K562 (cell line): ENCODE data around the gene TAF8. TPM values are rescaled to one million over a fixed set of nuclear protein-coding genes. Genes with fewer than 3 reads are reported as not detected.
A peak's percentile ranks its signal among the peaks of the same experiment; 100 is the strongest.

Experiments used
- CBFB ChIP-seq: sonication (generic); formaldehyde crosslinking; IDR thresholded peaks from 2 replicates; pipeline ENCODE4 v1.4.0; 2020; ENCODE audit warnings: mild to moderate bottlenecking, missing genetic modification reagents
- DIDO1 ChIP-seq: fragments of 450-650 bp; IDR thresholded peaks from 2 replicates; pipeline ENCODE4 v1.6.1; 2016; ENCODE audit warnings: low read depth, missing biosample characterization, missing genetic modification characterization
- NR4A1 ChIP-seq, 2 experiments: fragments of 250-450 bp in 1 of 2; fragments of 450-650 bp in 1 of 2; sonication (Bioruptor Pico) in 1 of 2; IDR thresholded peaks; 2 replicates each; pipeline versions ENCODE4 v1.4.0 to v1.6.1; 2016 to 2020; ENCODE audit warnings: mild to moderate bottlenecking in 2 of 2, missing compliant biosample characterization in 1 of 2, missing genetic modification characterization in 1 of 2, moderate library complexity in 1 of 2
- PRPF4 ChIP-seq: fragments of 200-400 bp; formaldehyde crosslinking; IDR thresholded peaks from one replicate; pipeline ENCODE4 v1.6.1; 2017; ENCODE audit warnings: low read length, low read depth, mild to moderate bottlenecking; ENCODE audit not compliant: insufficient read depth, poor library complexity, severe bottlenecking
- RBBP5 ChIP-seq: fragments of 200-600 bp; sonication (generic); IDR thresholded peaks from 2 replicates; pipeline ENCODE4 v1.6.1; 2012; ENCODE audit warnings: borderline replicate concordance, mild to moderate bottlenecking, low read length, control low read depth, inconsistent platforms; ENCODE audit not compliant: insufficient read depth, poor library complexity, severe bottlenecking
- SMARCB1 ChIP-seq: IDR thresholded peaks from 2 replicates; pipeline ENCODE4 v1.6.1; 2011; ENCODE audit warnings: improper control_type of control experiment, low read depth; ENCODE audit not compliant: insufficient read length
- ZNF121 ChIP-seq: sonication (generic); formaldehyde crosslinking; conservative IDR thresholded peaks from 2 replicates; pipeline ENCODE4 v1.8.0; 2022; ENCODE audit warnings: missing genetic modification reagents
- ZNF165 ChIP-seq: fragments of 250-450 bp; sonication (Bioruptor Pico); IDR thresholded peaks from 2 replicates; pipeline ENCODE4 v1.4.0; 2020; ENCODE audit warnings: borderline replicate concordance
- ZNF197 ChIP-seq: fragments of 200-800 bp; sonication (Bioruptor generic); IDR thresholded peaks from 2 replicates; pipeline ENCODE4 v1.6.1; 2016; ENCODE audit warnings: low read depth, missing genetic modification characterization, missing compliant biosample characterization
- ZNF584 ChIP-seq: fragments of 200-800 bp; sonication (Bioruptor generic); IDR thresholded peaks from 2 replicates; pipeline ENCODE4 v1.6.1; 2016; ENCODE audit warnings: low read depth, mild to moderate bottlenecking, missing genetic modification characterization, missing compliant biosample characterization
- polyA plus RNA-seq, 8 experiments: library from polyadenylated mRNA; depleted of rRNA in 4 of 8; stranded (reverse) in 5 of 8; unstranded in 3 of 8; fragments of >200 nt; fragmentation: Nextera tagmentation in 2 of 8; fragmentation: Illumina TruSeq in 1 of 8; extraction: Ambion mirVana in 2 of 8; extraction: Trizol in 1 of 8; gene quantifications; 2 replicates each; pipeline versions ENCODE4 v1.2.1 to v1.2.3, GENCODE V29; 2011 to 2014; ENCODE audit warnings: inconsistent platforms in 1 of 8, missing spikeins in 1 of 8
- total RNA-seq, 7 experiments: library from RNA; depleted of rRNA in 6 of 7; stranded (reverse); fragments of >200 nt in 6 of 7; fragmentation: Illumina TruSeq in 2 of 7; extraction: Trizol in 2 of 7; gene quantifications; 2 replicates each; pipeline versions ENCODE4 v1.2.1 to v1.2.3, GENCODE V29; 2011 to 2021; ENCODE audit warnings: low replicate concordance in 1 of 7
- TF ChIP-seq, protein P1 (sequence below): fragments of 450-650 bp; formaldehyde crosslinking; IDR thresholded peaks from 2 replicates; pipeline ENCODE4 v1.4.0; 2020; ENCODE audit warnings: mild to moderate bottlenecking, moderate library complexity
- TF ChIP-seq, protein P2 (sequence below): sonication (generic); formaldehyde crosslinking; IDR thresholded peaks from 2 replicates; pipeline ENCODE4 v1.4.0; 2020; ENCODE audit warnings: mild to moderate bottlenecking, missing genetic modification reagents
- TF ChIP-seq, protein P3 (sequence below): sonication (generic); formaldehyde crosslinking; IDR thresholded peaks from 2 replicates; pipeline ENCODE4 v1.8.0; 2022; ENCODE audit warnings: mild to moderate bottlenecking, missing genetic modification reagents
- TF ChIP-seq, protein P4 (sequence below): IDR thresholded peaks from 2 replicates; pipeline ENCODE4 v1.6.1; 2014; ENCODE audit warnings: antibody characterized with exemption
- TF ChIP-seq, protein P5 (sequence below): fragments of 450-650 bp; IDR thresholded peaks from 2 replicates; pipeline ENCODE4 v1.6.1; 2016

Gene TAF8
- total and polyA plus RNA-seq, 9 of the 15 experiments (the other 6 are each of a cell fraction or from before 2014, with no cell fraction given), result 29.4 to 84.0 (median 52.6) TPM

DNA sequence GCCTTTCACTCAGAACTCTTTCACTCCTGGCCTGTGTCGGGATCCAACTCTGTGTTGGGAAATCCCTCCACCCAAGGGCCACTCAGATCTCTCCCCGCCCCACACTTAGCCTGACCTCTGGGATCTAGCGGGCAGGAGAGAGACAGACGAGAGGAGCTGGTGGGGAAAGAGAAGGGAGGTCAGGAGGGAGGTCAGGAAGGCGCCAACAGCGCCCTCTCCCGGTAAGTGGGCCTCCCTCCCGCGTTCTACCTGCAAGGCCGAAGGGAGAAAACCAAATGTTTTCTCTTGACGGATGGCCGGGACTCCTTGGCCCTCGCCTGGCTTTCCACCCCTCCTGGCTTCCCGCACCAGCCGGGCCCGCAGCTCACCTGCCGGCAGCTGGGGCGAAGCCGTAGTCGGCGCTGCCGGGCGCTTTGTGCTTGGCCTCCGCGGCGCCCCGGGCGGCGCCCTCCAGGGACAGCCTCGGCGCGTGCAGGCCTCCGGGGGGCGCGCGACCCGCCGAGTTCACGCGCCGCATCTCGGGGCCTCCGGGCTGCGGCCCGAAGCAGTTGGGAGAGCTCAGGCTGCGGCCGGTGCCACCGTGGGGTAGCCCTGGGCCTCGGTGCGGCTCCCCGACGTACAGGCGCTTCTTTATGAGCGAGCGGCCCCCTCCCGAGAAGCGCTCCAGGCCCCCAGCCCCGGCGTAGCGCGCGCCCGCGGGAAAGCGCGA is 53.9 kb downstream of the TAF8 start (continued):
- TF ChIP-seq, protein P1, sequence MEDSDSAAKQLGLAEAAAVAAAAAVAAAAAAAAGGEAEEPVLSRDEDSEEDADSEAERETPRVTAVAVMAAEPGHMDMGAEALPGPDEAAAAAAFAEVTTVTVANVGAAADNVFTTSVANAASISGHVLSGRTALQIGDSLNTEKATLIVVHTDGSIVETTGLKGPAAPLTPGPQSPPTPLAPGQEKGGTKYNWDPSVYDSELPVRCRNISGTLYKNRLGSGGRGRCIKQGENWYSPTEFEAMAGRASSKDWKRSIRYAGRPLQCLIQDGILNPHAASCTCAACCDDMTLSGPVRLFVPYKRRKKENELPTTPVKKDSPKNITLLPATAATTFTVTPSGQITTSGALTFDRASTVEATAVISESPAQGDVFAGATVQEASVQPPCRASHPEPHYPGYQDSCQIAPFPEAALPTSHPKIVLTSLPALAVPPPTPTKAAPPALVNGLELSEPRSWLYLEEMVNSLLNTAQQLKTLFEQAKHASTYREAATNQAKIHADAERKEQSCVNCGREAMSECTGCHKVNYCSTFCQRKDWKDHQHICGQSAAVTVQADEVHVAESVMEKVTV, result peak; percentile 69
- TF ChIP-seq, protein P2, sequence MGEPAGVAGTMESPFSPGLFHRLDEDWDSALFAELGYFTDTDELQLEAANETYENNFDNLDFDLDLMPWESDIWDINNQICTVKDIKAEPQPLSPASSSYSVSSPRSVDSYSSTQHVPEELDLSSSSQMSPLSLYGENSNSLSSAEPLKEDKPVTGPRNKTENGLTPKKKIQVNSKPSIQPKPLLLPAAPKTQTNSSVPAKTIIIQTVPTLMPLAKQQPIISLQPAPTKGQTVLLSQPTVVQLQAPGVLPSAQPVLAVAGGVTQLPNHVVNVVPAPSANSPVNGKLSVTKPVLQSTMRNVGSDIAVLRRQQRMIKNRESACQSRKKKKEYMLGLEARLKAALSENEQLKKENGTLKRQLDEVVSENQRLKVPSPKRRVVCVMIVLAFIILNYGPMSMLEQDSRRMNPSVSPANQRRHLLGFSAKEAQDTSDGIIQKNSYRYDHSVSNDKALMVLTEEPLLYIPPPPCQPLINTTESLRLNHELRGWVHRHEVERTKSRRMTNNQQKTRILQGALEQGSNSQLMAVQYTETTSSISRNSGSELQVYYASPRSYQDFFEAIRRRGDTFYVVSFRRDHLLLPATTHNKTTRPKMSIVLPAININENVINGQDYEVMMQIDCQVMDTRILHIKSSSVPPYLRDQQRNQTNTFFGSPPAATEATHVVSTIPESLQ, result peak; percentile 30; the same call in 1 of the 2 replicates
- TF ChIP-seq DIDO1 (tag) (no peak), ZNF165 (CRISPR knock-in tag) (0 out of 2 replicates have a peak, but pooled peaks have one; percentile 4), CBFB (CRISPR knock-in tag) (no peak), ZNF584 (CRISPR knock-in tag) (0 out of 2 replicates have a peak, but pooled peaks have one; percentile 23), ZNF121 (CRISPR knock-in tag) (no peak), RBBP5 (peak; percentile 79), NR4A1 (CRISPR knock-in tag; IDR thresholded peaks at IDR 0.05) (no peak), NR4A1 (tag; IDR thresholded peaks at IDR 0.05) (peak; percentile 71), SMARCB1 (no peak), ZNF197 (CRISPR knock-in tag) (peak; percentile 78; the same call in 1 of the 2 replicates), PRPF4 (no peak)
- TF ChIP-seq, protein P3, sequence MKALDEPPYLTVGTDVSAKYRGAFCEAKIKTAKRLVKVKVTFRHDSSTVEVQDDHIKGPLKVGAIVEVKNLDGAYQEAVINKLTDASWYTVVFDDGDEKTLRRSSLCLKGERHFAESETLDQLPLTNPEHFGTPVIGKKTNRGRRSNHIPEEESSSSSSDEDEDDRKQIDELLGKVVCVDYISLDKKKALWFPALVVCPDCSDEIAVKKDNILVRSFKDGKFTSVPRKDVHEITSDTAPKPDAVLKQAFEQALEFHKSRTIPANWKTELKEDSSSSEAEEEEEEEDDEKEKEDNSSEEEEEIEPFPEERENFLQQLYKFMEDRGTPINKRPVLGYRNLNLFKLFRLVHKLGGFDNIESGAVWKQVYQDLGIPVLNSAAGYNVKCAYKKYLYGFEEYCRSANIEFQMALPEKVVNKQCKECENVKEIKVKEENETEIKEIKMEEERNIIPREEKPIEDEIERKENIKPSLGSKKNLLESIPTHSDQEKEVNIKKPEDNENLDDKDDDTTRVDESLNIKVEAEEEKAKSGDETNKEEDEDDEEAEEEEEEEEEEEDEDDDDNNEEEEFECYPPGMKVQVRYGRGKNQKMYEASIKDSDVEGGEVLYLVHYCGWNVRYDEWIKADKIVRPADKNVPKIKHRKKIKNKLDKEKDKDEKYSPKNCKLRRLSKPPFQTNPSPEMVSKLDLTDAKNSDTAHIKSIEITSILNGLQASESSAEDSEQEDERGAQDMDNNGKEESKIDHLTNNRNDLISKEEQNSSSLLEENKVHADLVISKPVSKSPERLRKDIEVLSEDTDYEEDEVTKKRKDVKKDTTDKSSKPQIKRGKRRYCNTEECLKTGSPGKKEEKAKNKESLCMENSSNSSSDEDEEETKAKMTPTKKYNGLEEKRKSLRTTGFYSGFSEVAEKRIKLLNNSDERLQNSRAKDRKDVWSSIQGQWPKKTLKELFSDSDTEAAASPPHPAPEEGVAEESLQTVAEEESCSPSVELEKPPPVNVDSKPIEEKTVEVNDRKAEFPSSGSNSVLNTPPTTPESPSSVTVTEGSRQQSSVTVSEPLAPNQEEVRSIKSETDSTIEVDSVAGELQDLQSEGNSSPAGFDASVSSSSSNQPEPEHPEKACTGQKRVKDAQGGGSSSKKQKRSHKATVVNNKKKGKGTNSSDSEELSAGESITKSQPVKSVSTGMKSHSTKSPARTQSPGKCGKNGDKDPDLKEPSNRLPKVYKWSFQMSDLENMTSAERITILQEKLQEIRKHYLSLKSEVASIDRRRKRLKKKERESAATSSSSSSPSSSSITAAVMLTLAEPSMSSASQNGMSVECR (CRISPR knock-in tag), result peak; percentile 53; the same call in 1 of the 2 replicates
- TF ChIP-seq, protein P4, sequence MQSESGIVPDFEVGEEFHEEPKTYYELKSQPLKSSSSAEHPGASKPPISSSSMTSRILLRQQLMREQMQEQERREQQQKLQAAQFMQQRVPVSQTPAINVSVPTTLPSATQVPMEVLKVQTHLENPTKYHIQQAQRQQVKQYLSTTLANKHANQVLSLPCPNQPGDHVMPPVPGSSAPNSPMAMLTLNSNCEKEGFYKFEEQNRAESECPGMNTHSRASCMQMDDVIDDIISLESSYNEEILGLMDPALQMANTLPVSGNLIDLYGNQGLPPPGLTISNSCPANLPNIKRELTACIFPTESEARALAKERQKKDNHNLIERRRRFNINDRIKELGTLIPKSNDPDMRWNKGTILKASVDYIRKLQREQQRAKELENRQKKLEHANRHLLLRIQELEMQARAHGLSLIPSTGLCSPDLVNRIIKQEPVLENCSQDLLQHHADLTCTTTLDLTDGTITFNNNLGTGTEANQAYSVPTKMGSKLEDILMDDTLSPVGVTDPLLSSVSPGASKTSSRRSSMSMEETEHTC, result no peak
- TF ChIP-seq, protein P5, sequence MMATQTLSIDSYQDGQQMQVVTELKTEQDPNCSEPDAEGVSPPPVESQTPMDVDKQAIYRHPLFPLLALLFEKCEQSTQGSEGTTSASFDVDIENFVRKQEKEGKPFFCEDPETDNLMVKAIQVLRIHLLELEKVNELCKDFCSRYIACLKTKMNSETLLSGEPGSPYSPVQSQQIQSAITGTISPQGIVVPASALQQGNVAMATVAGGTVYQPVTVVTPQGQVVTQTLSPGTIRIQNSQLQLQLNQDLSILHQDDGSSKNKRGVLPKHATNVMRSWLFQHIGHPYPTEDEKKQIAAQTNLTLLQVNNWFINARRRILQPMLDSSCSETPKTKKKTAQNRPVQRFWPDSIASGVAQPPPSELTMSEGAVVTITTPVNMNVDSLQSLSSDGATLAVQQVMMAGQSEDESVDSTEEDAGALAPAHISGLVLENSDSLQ, result peak; percentile 33; the same call in 1 of the 2 replicates
